Mucosa of rectum (tissue), 2 donors: ENCODE results near the gene PPP2R5B.

Experiments used
- H3K27ac ChIP-seq, 2 donors: one replicate each; pipeline ENCODE4 v1.7.0; 2013; ENCODE audit warnings: inconsistent platforms in 2 of 2, low read depth in 2 of 2, low read length in 2 of 2
- H3K27me3 ChIP-seq, 2 donors: one replicate each; pipeline ENCODE4 v1.7.0; 2013; ENCODE audit warnings: low read length in 2 of 2; ENCODE audit not compliant: control insufficient read depth in 2 of 2, insufficient read depth in 2 of 2
- H3K36me3 ChIP-seq, 2 donors: one replicate each; pipeline ENCODE4 v1.7.0; 2013; ENCODE audit warnings: low read length in 2 of 2; ENCODE audit not compliant: control insufficient read depth in 2 of 2, insufficient read depth in 2 of 2
- H3K4me1 ChIP-seq, 2 donors: one replicate each; pipeline ENCODE4 v1.7.0; 2013; ENCODE audit warnings: low read length in 2 of 2, mild to moderate bottlenecking in 1 of 2; ENCODE audit not compliant: control insufficient read depth in 2 of 2, insufficient read depth in 2 of 2
- H3K4me3 ChIP-seq, 2 donors: one replicate each; pipeline ENCODE4 v1.7.0; 2013; ENCODE audit warnings: low read length in 2 of 2
- H3K9ac ChIP-seq, 2 donors: one replicate each; pipeline ENCODE4 v1.7.0; 2013; ENCODE audit warnings: low read length in 2 of 2, low read depth in 1 of 2, mild to moderate bottlenecking in 1 of 2
- H3K9me3 ChIP-seq, 2 donors: one replicate each; pipeline ENCODE4 v1.7.0; 2013; ENCODE audit warnings: low read length in 2 of 2; ENCODE audit not compliant: control insufficient read depth in 2 of 2
- donor health status: healthy.
- donor health status: Normal muscosa, but diverticular disease.

Gene PPP2R5B

DNA sequence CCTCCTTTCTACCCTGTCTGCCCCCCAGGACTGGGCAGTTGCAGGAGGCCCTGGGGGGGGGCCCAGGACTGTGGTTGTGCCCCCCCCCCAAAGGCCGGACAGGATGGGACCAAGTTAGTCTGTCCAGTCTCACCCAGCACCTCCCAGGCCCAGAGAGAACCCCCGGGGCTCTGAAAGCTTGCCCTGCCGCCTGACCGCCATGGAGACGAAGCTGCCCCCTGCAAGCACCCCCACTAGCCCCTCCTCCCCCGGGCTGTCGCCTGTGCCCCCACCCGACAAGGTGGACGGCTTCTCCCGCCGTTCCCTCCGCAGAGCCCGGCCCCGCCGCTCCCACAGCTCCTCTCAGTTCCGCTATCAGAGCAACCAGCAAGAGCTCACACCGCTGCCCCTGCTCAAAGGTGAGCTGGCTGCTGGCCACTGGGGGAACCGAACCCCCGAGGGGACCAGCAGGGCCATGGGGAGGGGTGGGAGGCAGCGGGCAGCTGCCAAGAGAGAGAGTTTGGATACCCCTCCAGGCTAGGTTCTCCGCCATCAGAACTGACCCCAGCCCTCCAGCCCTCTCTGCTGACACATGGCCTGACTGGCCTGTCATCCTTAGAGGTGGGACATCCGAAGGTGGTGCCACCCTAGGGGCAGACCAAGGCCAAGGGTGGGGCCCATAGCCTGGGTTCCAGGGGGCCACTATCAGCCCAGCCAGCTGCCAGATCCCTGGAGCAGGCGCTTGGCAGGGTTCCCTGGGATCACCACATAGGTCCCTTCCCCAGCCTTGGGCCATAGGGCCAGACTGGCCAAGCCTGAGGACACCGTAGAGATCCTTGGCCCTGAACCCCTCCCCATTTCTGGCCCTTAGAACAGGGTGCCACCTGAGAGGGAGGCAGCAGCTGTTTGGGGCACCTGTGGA lies 1.3 kb downstream of the PPP2R5B start:
- Histone ChIP-seq H3K4me3 (peak overlapping the region; percentile 90 to 92), H3K27ac (no peak overlapping the region), H3K9ac (peak overlapping the region; percentile 86 to 91), H3K27me3 (no peaks in the 10 kb centered on the region), H3K36me3 (peaks cover 8 to 18% of the 10 kb centered on the region in 2 donors), H3K4me1 (peaks cover 12 to 18% of the 10 kb centered on the region in 2 donors), H3K9me3 (no peaks in the 10 kb centered on the region)

DNA sequence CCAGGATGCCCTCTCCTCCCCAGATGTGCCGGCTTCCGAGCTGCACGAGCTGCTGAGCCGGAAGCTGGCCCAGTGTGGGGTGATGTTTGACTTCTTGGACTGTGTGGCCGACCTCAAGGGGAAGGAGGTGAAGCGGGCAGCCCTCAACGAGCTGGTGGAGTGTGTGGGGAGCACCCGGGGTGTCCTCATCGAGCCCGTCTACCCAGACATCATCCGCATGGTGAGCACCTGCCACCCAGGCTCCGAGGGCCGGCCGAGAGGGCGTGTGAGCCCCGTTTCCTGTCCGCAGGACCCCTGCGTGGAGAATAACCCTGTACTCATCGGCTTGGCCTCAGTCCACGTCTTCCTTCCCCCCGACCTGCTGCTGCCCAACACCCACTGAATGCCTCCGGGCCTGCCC lies 2.2 kb downstream of the PPP2R5B start:
- no peak overlapping the region for H3K9ac ChIP-seq
- H3K4me1 ChIP-seq: peaks cover 12 to 18% of the 10 kb centered on the region in 2 donors
- no peak overlapping the region for H3K4me3 ChIP-seq
- peaks cover 15 to 26% of the 10 kb centered on the region in 2 donors for H3K36me3 ChIP-seq
- no peaks in the 10 kb centered on the region for H3K27me3 ChIP-seq
- H3K9me3 ChIP-seq: no peaks in the 10 kb centered on the region
- H3K27ac ChIP-seq: no peak overlapping the region

DNA sequence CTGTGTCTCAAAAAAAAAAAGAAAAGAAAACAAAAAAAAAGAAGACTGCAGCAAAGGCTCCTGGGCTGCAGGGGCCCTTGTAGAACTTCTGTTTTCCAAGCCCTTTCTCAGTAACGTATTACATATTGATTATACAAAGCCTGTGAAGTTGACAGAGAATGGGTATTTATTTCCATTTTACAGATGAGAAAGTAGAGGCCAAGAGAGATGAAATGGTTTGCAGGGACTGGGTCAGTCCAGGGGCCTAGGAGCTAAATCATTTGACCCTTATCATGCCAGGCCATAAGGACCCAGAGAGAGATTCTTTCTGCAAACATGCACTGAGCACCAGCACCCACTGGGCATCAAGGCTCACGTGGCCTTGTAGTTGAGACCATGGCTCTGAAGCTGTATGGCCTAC lies 4.5 kb downstream of the PPP2R5B start:
- no peaks in the 10 kb centered on the region for H3K9me3 ChIP-seq
- H3K27ac ChIP-seq: no peak overlapping the region
- H3K9ac ChIP-seq: no peak overlapping the region
- peaks cover 6 to 13% of the 10 kb centered on the region in 2 donors for H3K4me1 ChIP-seq
- no peak overlapping the region for H3K4me3 ChIP-seq
- peaks cover 33 to 45% of the 10 kb centered on the region in 2 donors for H3K36me3 ChIP-seq
- no peaks in the 10 kb centered on the region for H3K27me3 ChIP-seq

DNA sequence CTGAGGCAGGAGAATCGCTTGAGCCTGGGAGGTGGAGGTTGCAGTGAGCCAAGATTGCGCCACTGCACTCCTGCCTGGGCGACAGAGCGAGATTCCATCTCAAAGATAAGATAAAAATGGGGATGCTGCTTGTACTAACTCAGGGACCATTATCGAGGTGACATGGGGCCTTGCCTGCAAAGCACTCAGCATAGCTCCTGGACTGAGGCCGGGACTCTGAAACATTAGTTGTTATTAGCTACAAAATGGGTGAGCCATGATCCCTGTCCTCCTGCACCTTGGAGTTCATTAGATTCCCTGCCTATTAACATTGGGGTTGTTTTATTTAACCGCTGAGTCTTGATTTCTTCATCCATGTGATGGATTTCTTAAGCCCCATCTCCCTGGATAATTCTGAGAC lies 5.1 kb downstream of the PPP2R5B start:
- H3K9me3 ChIP-seq: no peaks in the 10 kb centered on the region
- H3K4me1 ChIP-seq: peaks cover 6 to 9% of the 10 kb centered on the region in 2 donors
- H3K36me3 ChIP-seq: peaks cover 33 to 45% of the 10 kb centered on the region in 2 donors
- no peak overlapping the region for H3K27ac ChIP-seq
- no peak overlapping the region for H3K4me3 ChIP-seq
- H3K9ac ChIP-seq: no peak overlapping the region
- H3K27me3 ChIP-seq: no peaks in the 10 kb centered on the region

DNA sequence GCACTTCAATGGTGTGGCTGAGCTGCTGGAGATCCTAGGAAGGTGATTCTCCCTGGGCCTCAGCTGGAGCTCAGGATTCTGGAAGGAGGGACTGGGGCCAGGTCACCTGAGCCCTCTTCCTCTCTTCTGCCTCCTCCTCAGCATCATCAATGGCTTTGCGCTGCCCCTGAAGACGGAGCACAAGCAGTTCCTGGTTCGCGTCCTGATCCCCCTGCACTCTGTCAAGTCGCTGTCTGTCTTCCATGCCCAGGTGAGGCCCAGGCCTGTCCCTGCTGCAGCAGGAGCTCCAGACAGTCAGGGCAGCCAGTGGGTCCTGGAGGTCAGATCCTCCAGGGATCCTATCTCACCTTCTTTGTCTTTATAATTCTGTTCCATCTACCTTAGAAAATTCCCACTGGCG lies 5.9 kb downstream of the PPP2R5B start:
- no peak overlapping the region for H3K27ac ChIP-seq
- H3K27me3 ChIP-seq: no peaks in the 10 kb centered on the region
- peaks cover 33 to 45% of the 10 kb centered on the region in 2 donors for H3K36me3 ChIP-seq
- H3K9me3 ChIP-seq: no peaks in the 10 kb centered on the region
- peaks cover 2 to 6% of the 10 kb centered on the region in 2 donors for H3K4me1 ChIP-seq
- no peak overlapping the region for H3K4me3 ChIP-seq
- no peak overlapping the region for H3K9ac ChIP-seq

DNA sequence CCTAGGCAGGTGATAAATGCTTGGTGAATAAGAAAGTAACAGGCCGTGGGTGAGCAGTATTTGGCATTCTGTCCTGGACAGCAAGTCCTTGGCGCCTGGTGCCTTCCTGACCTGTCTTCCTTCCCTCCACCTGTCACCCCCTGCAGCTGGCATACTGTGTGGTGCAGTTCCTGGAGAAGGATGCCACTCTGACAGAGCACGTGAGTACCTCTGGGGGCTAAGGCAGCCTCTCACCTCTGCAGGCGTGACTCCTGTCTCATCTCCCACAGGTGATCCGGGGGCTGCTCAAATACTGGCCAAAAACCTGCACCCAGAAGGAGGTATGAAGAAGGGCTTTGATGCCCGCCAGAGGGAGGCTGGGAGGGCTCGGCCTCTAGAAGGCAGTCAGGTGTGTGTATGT lies 6.8 kb downstream of the PPP2R5B start:
- Histone ChIP-seq H3K4me1 (no peaks in the 10 kb centered on the region), H3K9me3 (no peaks in the 10 kb centered on the region)

DNA sequence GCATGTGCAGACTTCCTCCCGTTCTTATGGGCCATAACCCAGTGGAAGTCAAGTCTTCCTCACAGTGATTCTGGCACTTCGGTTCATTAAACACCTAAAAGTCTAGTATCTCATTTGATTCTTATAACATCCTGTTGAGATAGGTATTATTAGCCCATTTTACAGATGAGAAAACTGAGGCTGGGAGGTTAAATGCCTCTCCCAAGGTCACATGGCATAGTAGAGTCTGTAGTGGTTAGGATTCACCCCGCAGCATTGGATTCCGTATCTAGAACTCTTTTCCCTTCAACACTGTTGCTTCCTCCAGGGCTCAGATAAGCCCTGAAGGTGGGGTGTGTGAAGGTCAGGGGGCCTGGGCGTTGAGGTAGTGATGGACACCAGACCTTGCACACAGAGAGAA lies 7.8 kb downstream of the PPP2R5B start:
- H3K27ac ChIP-seq: no peak overlapping the region
- H3K9ac ChIP-seq: no peak overlapping the region
- H3K36me3 ChIP-seq: peaks cover 33 to 45% of the 10 kb centered on the region in 2 donors
- H3K4me3 ChIP-seq: no peak overlapping the region
- H3K27me3 ChIP-seq: no peaks in the 10 kb centered on the region
- H3K4me1 ChIP-seq: no peaks in the 10 kb centered on the region
- H3K9me3 ChIP-seq: no peaks in the 10 kb centered on the region

More for the DNA sequence above, 6.8 kb downstream of the PPP2R5B start:
- Histone ChIP-seq H3K4me3 (no peak overlapping the region), H3K9ac (no peak overlapping the region), H3K27ac (no peak overlapping the region), H3K27me3 (no peaks in the 10 kb centered on the region), H3K36me3 (peaks cover 33 to 45% of the 10 kb centered on the region in 2 donors)

DNA sequence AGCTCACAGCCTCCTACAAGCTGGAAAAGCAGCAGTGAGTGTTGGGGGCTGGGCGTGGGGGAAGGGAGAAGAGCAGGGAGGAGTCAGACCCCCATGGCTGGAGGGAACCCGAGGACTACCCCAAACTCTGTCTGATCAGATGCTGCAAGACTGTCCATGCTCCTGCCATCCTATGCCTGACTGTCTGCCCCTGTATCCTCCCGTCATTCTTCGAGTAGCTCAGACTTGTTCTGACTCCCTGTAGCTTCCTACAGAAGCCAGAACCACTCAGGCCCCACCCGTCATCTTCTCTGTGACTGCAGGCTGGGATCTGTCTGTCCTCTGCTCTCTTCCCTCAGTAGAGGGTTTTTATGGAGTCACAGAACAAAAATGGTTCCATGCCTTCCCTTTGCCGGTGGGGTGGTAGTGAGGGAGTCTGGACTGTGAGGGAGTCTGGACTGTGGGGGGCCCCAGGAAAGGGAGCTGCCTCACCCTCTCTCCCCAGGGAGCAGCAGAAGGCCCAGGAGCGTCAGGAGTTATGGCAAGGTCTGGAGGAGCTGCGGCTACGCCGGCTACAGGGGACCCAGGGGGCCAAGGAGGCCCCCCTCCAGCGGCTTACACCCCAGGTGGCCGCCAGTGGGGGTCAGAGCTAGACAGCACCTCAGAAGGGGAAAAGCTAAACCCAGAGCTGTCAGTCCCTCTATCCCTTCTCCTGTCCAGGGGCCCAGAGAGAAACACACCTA lies 8.9 kb downstream of the PPP2R5B start:
- no peaks in the 10 kb centered on the region for H3K4me1 ChIP-seq
- H3K36me3 ChIP-seq: peaks cover 30 to 38% of the 10 kb centered on the region in 2 donors

DNA sequence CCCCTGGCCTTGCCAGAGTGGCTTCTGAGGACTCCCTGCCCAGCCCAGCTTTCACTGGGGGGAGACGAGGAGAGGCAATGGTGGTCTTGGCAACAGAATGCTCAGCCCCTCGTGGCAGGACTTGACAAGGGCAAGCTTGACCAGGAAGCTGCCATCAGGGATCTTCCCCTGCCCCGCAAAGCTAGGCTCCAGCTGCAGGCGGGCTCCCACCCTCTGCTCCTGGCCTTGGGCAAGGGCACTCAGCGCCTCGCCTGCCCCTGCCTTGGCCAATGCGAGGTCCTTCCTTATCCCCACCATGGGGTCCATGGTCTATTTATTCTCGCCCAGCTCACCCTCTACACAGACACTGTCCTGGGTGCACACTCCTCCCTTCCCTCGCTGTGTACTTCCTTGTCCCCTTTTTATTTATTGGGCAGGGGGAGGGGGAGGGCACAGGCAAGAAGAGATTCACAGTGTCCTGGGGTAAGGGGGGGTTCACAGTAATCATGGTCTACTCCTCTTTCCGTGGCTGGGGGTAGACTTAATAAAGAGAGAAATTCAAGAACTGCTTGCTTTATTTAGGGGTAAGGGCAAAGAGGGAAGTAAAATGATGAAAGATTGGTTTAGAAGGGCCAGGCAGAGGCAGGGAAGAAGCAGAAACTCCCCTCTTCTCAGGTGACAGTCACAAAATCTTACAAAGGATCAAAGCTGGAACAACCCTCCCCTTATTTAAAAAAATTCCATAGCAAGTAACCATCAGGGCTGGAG lies 9.6 kb downstream of the PPP2R5B start:
- Histone ChIP-seq H3K27me3 (no peaks in the 10 kb centered on the region), H3K36me3 (peaks cover 30 to 38% of the 10 kb centered on the region in 2 donors), H3K9ac (no peak overlapping the region)

More for the DNA sequence above, 8.9 kb downstream of the PPP2R5B start:
- Histone ChIP-seq H3K27ac (no peak overlapping the region), H3K9me3 (no peaks in the 10 kb centered on the region), H3K4me3 (no peak overlapping the region), H3K9ac (no peak overlapping the region), H3K27me3 (no peaks in the 10 kb centered on the region)

More for the DNA sequence above, 9.6 kb downstream of the PPP2R5B start:
- no peaks in the 10 kb centered on the region for H3K9me3 ChIP-seq
- H3K4me3 ChIP-seq: no peak overlapping the region
- no peaks in the 10 kb centered on the region for H3K4me1 ChIP-seq
- H3K27ac ChIP-seq: no peak overlapping the region
